H1 (cell line): ENCODE results near the gene WDSUB1. TPM values are rescaled to one million over a fixed set of nuclear protein-coding genes. Genes with fewer than 3 reads are reported as not detected.

Source experiments
- CTCF ChIA-PET: fragments of 300-600 bp; sonication (Branson Sonifier 250); formaldehyde crosslinking; loops from one replicate; lab custom pipeline; 2021; ENCODE audit not compliant: partially characterized antibody; lab: Charles Lee
- POLR2A ChIA-PET: fragments of 300-600 bp; sonication (Branson Sonifier 250); formaldehyde crosslinking; loops from one replicate; lab custom pipeline; 2021; ENCODE audit warnings: inconsistent platforms; ENCODE audit not compliant: partially characterized antibody; lab: Charles Lee
- DNase-seq, 2 experiments: peaks; one replicate each; pipeline versions ENCODE4 v3.0.0 to v3.0.0-alpha.2; 2010 to 2022; ENCODE audit warnings: low spot score in 2 of 2, low read depth in 1 of 2, mixed read lengths in 1 of 2
- FAIRE-seq: peaks from 2 replicates; lab custom pipeline; 2011; peaks lifted over from hg19 to GRCh38; lab: Jason Lieb, UNC
- H2AFZ ChIP-seq: 2 replicates; pipeline ENCODE4 v1.8.1; 2012; ENCODE audit warnings: low read length, inconsistent platforms
- H2AK5ac ChIP-seq: 2 replicates; pipeline ENCODE4 v1.6.1; 2013; ENCODE audit warnings: low read depth, low read length
- H2BK120ac ChIP-seq: replicated peaks from 2 replicates; pipeline ENCODE3; 2013; ENCODE audit warnings: low read depth, low read length, inconsistent platforms
- H2BK12ac ChIP-seq: 2 replicates; pipeline ENCODE4 v1.6.1; 2013; ENCODE audit warnings: low read depth, low read length
- H2BK15ac ChIP-seq: 2 replicates; pipeline ENCODE4 v1.6.1; 2013; ENCODE audit warnings: low read length
- H2BK20ac ChIP-seq: 2 replicates; pipeline ENCODE4 v1.6.1; 2013; ENCODE audit warnings: low read length
- H2BK5ac ChIP-seq: 2 replicates; pipeline ENCODE4 v1.6.1; 2013; ENCODE audit warnings: low read depth, low read length
- H3K14ac ChIP-seq: 2 replicates; pipeline ENCODE4 v1.6.1; 2013; ENCODE audit warnings: inconsistent platforms; ENCODE audit not compliant: insufficient read length
- H3K18ac ChIP-seq: 2 replicates; pipeline ENCODE4 v1.6.1; 2013; ENCODE audit warnings: low read length; ENCODE audit errors: extremely low read depth
- H3K23ac ChIP-seq: 2 replicates; pipeline ENCODE4 v1.6.1; 2013; ENCODE audit warnings: inconsistent platforms; ENCODE audit not compliant: insufficient read length
- H3K23me2 ChIP-seq: 2 replicates; pipeline ENCODE4 v1.6.1; 2013; ENCODE audit warnings: low read depth, low read length
- H3K27ac ChIP-seq: 2 replicates; pipeline ENCODE4 v1.6.1; 2011; ENCODE audit warnings: low read depth, low read length, inconsistent platforms
- H3K27me3 ChIP-seq, 4 experiments: replicated peaks in 1 of 4; 1 replicate in 1 of 4; 2 replicates in 3 of 4; pipeline versions ENCODE4 v1.6.1 to v1.8.1; 2011 to 2013; ENCODE audit warnings: low read length in 3 of 4, mild to moderate bottlenecking in 3 of 4, inconsistent platforms in 2 of 4, mixed read lengths in 2 of 4, moderate library complexity in 1 of 4; ENCODE audit not compliant: control insufficient read depth in 3 of 4, insufficient read depth in 3 of 4; ENCODE audit errors: extremely low read depth in 1 of 4
- H3K36me3 ChIP-seq, 4 experiments: 2 replicates each; pipeline versions ENCODE4 v1.6.1 to v1.8.1; 2011 to 2013; ENCODE audit warnings: mild to moderate bottlenecking in 4 of 4, low read length in 3 of 4, moderate library complexity in 2 of 4, control low read depth in 1 of 4, inconsistent platforms in 1 of 4; ENCODE audit not compliant: insufficient read depth in 4 of 4, control insufficient read depth in 2 of 4
- H3K4ac ChIP-seq: replicated peaks from 2 replicates; pipeline ENCODE3; 2013; ENCODE audit warnings: low read length, low read depth, mixed read lengths, inconsistent platforms; ENCODE audit not compliant: insufficient read length
- H3K4me1 ChIP-seq, 4 experiments: replicated peaks in 1 of 4; 1 replicate in 1 of 4; 2 replicates in 3 of 4; pipeline versions ENCODE4 v1.6.1 to v1.8.1; 2011 to 2013; ENCODE audit warnings: low read length in 3 of 4, inconsistent platforms in 2 of 4, mixed read lengths in 1 of 4; ENCODE audit not compliant: insufficient read depth in 4 of 4, control insufficient read depth in 3 of 4
- H3K4me2 ChIP-seq, 2 experiments: 2 replicates each; pipeline versions ENCODE4 v1.6.1 to v1.8.1; 2011 to 2013; ENCODE audit warnings: low read depth in 2 of 2, low read length in 2 of 2, control low read depth in 1 of 2, inconsistent platforms in 1 of 2, mild to moderate bottlenecking in 1 of 2; ENCODE audit not compliant: insufficient read depth in 1 of 2
- H3K4me3 ChIP-seq, 4 experiments: fragments of 200-600, 300-600 bp in 1 of 4; sonication (generic), shearing (Covaris generic), sonication (Bioruptor Twin) in 1 of 4; 2 replicates each; pipeline versions ENCODE4 v1.5.1 to v1.8.1; 2011 to 2016; ENCODE audit warnings: low read length in 4 of 4, low read depth in 3 of 4, control low read depth in 2 of 4, inconsistent platforms in 2 of 4, mild to moderate bottlenecking in 2 of 4, mixed read lengths in 1 of 4, moderate library complexity in 1 of 4; ENCODE audit not compliant: insufficient read depth in 2 of 4; ENCODE audit errors: extremely low read depth in 1 of 4
- H3K56ac ChIP-seq: replicated peaks from 2 replicates; pipeline ENCODE3; 2013; ENCODE audit warnings: low read depth, mild to moderate bottlenecking, mixed read lengths, low read length, inconsistent platforms; ENCODE audit not compliant: insufficient read length
- H3K79me1 ChIP-seq: 2 replicates; pipeline ENCODE4 v1.6.1; 2013; ENCODE audit warnings: low read depth, low read length, control low read depth
- H3K79me2 ChIP-seq, 2 experiments: 2 replicates each; pipeline versions ENCODE4 v1.6.1 to v1.8.1; 2012 to 2013; ENCODE audit warnings: low read length in 2 of 2, mild to moderate bottlenecking in 2 of 2, inconsistent platforms in 1 of 2; ENCODE audit not compliant: insufficient read depth in 2 of 2, control insufficient read depth in 1 of 2
- H3K9ac ChIP-seq, 4 experiments: replicated peaks in 1 of 4; 1 replicate in 1 of 4; 2 replicates in 3 of 4; pipeline versions ENCODE4 v1.6.1 to v1.8.1; 2011 to 2013; ENCODE audit warnings: low read depth in 3 of 4, low read length in 3 of 4, control low read depth in 2 of 4, mild to moderate bottlenecking in 2 of 4, moderate library complexity in 2 of 4, inconsistent platforms in 1 of 4; ENCODE audit errors: extremely low read depth in 1 of 4
- H3K9me3 ChIP-seq, 2 experiments: 2 replicates each; pipeline versions ENCODE4 v1.6.1 to v1.8.1; 2012 to 2013; ENCODE audit warnings: mild to moderate bottlenecking in 2 of 2, moderate library complexity in 2 of 2, control low read depth in 1 of 2, inconsistent platforms in 1 of 2, low read depth in 1 of 2, low read length in 1 of 2, mixed read lengths in 1 of 2; ENCODE audit not compliant: insufficient read depth in 2 of 2
- H4K20me1 ChIP-seq, 2 experiments: replicated peaks in 1 of 2; 2 replicates each; pipeline versions ENCODE3 to v1.8.1; 2011 to 2013; ENCODE audit warnings: inconsistent platforms in 2 of 2, low read length in 2 of 2, mild to moderate bottlenecking in 1 of 2; ENCODE audit not compliant: insufficient read depth in 2 of 2, control insufficient read depth in 1 of 2
- H4K5ac ChIP-seq: 2 replicates; pipeline ENCODE4 v1.6.1; 2013; ENCODE audit warnings: low read length, low read depth, mixed read lengths, inconsistent platforms; ENCODE audit not compliant: insufficient read length
- H4K8ac ChIP-seq: 2 replicates; pipeline ENCODE4 v1.8.0; 2013; ENCODE audit warnings: mild to moderate bottlenecking, moderate library complexity, low read length, inconsistent platforms; ENCODE audit not compliant: insufficient read depth; ENCODE audit errors: extremely low read depth
- H4K91ac ChIP-seq: replicated peaks from 2 replicates; pipeline ENCODE3; 2013; ENCODE audit warnings: low read length, mixed read lengths, inconsistent platforms; ENCODE audit not compliant: insufficient read length
- CBX8 ChIP-seq: fragments of 300-800, 300-1000 bp; sonication (generic); IDR thresholded peaks from 2 replicates; pipeline ENCODE4 v1.7.1; 2016; ENCODE audit warnings: low read depth, low read length, borderline replicate concordance
- CHD2 ChIP-seq: IDR thresholded peaks from 2 replicates; pipeline ENCODE4 v1.6.1; 2012; ENCODE audit warnings: low read length, improper control_type of control experiment
- EZH2 ChIP-seq: fragments of 200-600 bp; sonication (generic); IDR thresholded peaks from 2 replicates; pipeline ENCODE4 v1.7.1; 2012; ENCODE audit warnings: low read depth, mild to moderate bottlenecking, moderate library complexity, low read length, inconsistent platforms; ENCODE audit not compliant: severe bottlenecking
- JUND ChIP-seq: IDR thresholded peaks from 2 replicates; pipeline ENCODE4 v1.6.1; 2011; ENCODE audit warnings: mild to moderate bottlenecking, improper control_type of control experiment, low read length
- KDM1A ChIP-seq: fragments of 200-600, 300-600 bp; sonication (generic); IDR thresholded peaks from 2 replicates; pipeline ENCODE4 v1.7.1; 2016; ENCODE audit warnings: mild to moderate bottlenecking, low read length, borderline replicate concordance
- MAFK ChIP-seq: IDR thresholded peaks from 2 replicates; pipeline ENCODE4 v1.6.1; 2012; ENCODE audit warnings: low read depth, mild to moderate bottlenecking, improper control_type of control experiment, low read length
- MAX ChIP-seq: IDR thresholded peaks from 2 replicates; pipeline ENCODE4 v1.6.1; 2012; ENCODE audit warnings: inconsistent platforms
- NANOG ChIP-seq: IDR thresholded peaks from 2 replicates; pipeline ENCODE4 v1.6.1; 2011; ENCODE audit warnings: low read length, low read depth, mild to moderate bottlenecking, inconsistent platforms; ENCODE audit not compliant: insufficient read depth, poor library complexity, severe bottlenecking
- POLR2A ChIP-seq, 2 experiments: IDR thresholded peaks; 1 replicate in 1 of 2; 2 replicates in 1 of 2; pipeline ENCODE4 v1.6.1; 2011; ENCODE audit warnings: low read depth in 2 of 2, low read length in 2 of 2, mild to moderate bottlenecking in 2 of 2; ENCODE audit errors: control extremely low read depth in 1 of 2
- POU5F1 ChIP-seq: IDR thresholded peaks from 2 replicates; pipeline ENCODE4 v1.6.1; 2011; ENCODE audit warnings: low read depth, mild to moderate bottlenecking, low read length, moderate library complexity
- RAD21 ChIP-seq, 2 experiments: IDR thresholded peaks in 1 of 2; conservative IDR thresholded peaks in 1 of 2; 2 replicates each; pipeline ENCODE4 v1.6.1; 2011; ENCODE audit warnings: low read depth in 2 of 2, low read length in 2 of 2, improper control_type of control experiment in 1 of 2, inconsistent platforms in 1 of 2, mild to moderate bottlenecking in 1 of 2, moderate library complexity in 1 of 2
- RFX5 ChIP-seq: IDR thresholded peaks from 2 replicates; pipeline ENCODE4 v1.6.1; 2011; ENCODE audit warnings: low read depth, low read length, improper control_type of control experiment, borderline replicate concordance
- SIX5 ChIP-seq: IDR thresholded peaks from 2 replicates; pipeline ENCODE4 v1.6.1; 2011; ENCODE audit warnings: mild to moderate bottlenecking, low read depth, low read length
- WGBS, 2 experiments: shearing (Covaris generic) in 1 of 2; methylation state at CpG; one replicate each; pipeline versions ENCODE4 v1.1.6 to v1.1.7; 2013 to 2015; ENCODE audit warnings: low lambda C conversion rate in 2 of 2, mixed read lengths in 2 of 2, inconsistent platforms in 1 of 2, low coverage in 1 of 2, missing lambda C conversion rate in 1 of 2; ENCODE audit not compliant: insufficient replicate concordance in 2 of 2, insufficient coverage in 1 of 2, insufficient read length in 1 of 2; ENCODE audit errors: extremely low coverage in 1 of 2, missing lambda C conversion rate in 1 of 2; 5-methylcytosine and 5-hydroxymethylcytosine counted together
- polyA plus RNA-seq, 7 experiments: library from polyadenylated mRNA; depleted of rRNA in 3 of 7; stranded (reverse) in 5 of 7; unstranded in 2 of 7; fragments of >200 nt in 5 of 7; fragments of 200-250 nt in 2 of 7; gene quantifications; 1 replicate in 5 of 7; 2 replicates in 1 of 7; 4 replicates in 1 of 7; pipeline versions ENCODE4 v1.2.1 to v1.2.3, GENCODE V29; 2011 to 2013; ENCODE audit warnings: missing spikeins in 2 of 7, mixed read lengths in 2 of 7
- total RNA-seq: library from RNA; stranded (reverse); fragmentation: NEBNext Ultra II Directional; extraction: Animal tissue kit (Norgen Biotek cat#: 25700); gene quantifications from 2 replicates; pipeline ENCODE4 v1.2.1, GENCODE V29; 2021

Gene WDSUB1
- total and polyA plus RNA-seq, 2 of the 8 experiments (the other 6 are each of a cell fraction or from before 2014, with no cell fraction given) = 5.5 to 8.0 TPM

DNA sequence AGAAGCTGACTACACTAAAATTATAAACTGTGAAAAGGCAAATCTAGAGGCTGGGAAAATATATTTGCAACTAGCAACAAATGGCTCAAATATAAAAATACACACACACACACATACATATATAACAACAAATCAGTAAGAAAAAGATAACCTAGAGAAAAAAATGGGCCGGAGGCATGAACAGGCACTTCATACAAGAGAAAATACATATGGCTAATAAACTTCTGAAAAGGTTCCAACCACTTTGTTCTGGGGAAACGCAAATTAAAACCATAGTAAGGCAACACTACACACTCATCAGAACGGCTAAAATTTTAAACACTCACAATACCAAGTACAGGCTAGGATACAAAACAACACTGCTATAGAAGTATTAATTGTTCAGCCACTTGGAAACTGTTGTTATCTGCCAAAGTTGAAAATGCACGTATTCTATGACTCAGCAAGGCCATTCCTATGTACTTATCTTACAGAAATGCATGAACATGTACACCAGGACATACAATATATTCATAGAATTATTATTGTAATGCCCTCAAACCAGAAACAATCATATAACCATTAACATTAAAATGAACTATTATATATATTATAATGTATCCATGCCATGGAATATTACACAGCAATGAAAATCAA is 15.6 kb downstream of the WDSUB1 start:
- no peak overlapping the region for H2BK15ac ChIP-seq
- H3K4me2 ChIP-seq = no peak overlapping the region
- H4K5ac ChIP-seq = no peak overlapping the region
- no peak overlapping the region for H4K8ac ChIP-seq
- no peak overlapping the region for H3K18ac ChIP-seq
- 91% methylated on average over 4 of the region's 4 CpGs; no CpG with 5 or more reads in 1 of the 2 experiments for WGBS, 2 experiments
- no peak overlapping the region for H2BK5ac ChIP-seq
- H3K4ac ChIP-seq = no peak overlapping the region
- no peak overlapping the region for H3K4me3 ChIP-seq
- no peak overlapping the region for H4K91ac ChIP-seq
- no peak overlapping the region for H2AFZ ChIP-seq
- H3K36me3 ChIP-seq = peaks cover 0 to 4% (median 0%) of the 10 kb centered on the region in 4 experiments; a peak in 2 of 8 replicates
- H3K27ac ChIP-seq = no peak overlapping the region
- ChIA-PET POLR2A (no interaction called here), CTCF (no interaction called here)
- no peak for FAIRE-seq
- H3K9me3 ChIP-seq = no peaks in the 10 kb centered on the region
- H3K4me1 ChIP-seq = no peaks in the 10 kb centered on the region
- H3K27me3 ChIP-seq = no peaks in the 10 kb centered on the region
- no peaks in the 10 kb centered on the region; the same call in 1 of the 2 replicates for H3K23me2 ChIP-seq
- no peak overlapping the region for H3K14ac ChIP-seq
- H2BK12ac ChIP-seq = no peak overlapping the region
- no peaks in the 10 kb centered on the region for H3K79me2 ChIP-seq
- H3K23ac ChIP-seq = no peak overlapping the region
- H3K56ac ChIP-seq = no peak overlapping the region
- H2BK20ac ChIP-seq = no peak overlapping the region
- H2AK5ac ChIP-seq = no peak overlapping the region
- no peak for DNase-seq
- H4K20me1 ChIP-seq = no peaks in the 10 kb centered on the region
- no peaks in the 10 kb centered on the region for H3K79me1 ChIP-seq
- H3K9ac ChIP-seq = no peak overlapping the region
- H2BK120ac ChIP-seq = no peak overlapping the region
- no peak for TF ChIP-seq CHD2
- TF ChIP-seq KDM1A = no peak
- TF ChIP-seq RFX5 = no peak
- no peak for TF ChIP-seq EZH2
- TF ChIP-seq MAFK = no peak
- no peak for TF ChIP-seq POLR2A (IDR thresholded peaks at IDR 0.05; ENCODE audit: control extremely low read depth in 1 of 2, low read depth in 2 of 2, low read length in 2 of 2)
- TF ChIP-seq MAX = no peak
- TF ChIP-seq RAD21 (IDR thresholded peaks at IDR 0.05 in 1 of 2, conservative IDR thresholded peaks at IDR 0.05 in 1 of 2; ENCODE audit: low read depth in 2 of 2, low read length in 2 of 2) = no peak
- TF ChIP-seq POU5F1 = no peak
- no peak for TF ChIP-seq NANOG
- no peak for TF ChIP-seq CBX8
- no peak for TF ChIP-seq SIX5
- TF ChIP-seq JUND = no peak
